GM18861 (cell line): ENCODE results near the gene NCOA3.

Source experiments
- ATAC-seq: cut with Tn5 transposase; IDR thresholded peaks from one replicate; pipeline ENCODE4 v1.9.1; 2021; ENCODE audit not compliant: unreplicated experiment

The NCOA3 gene

GRCh38 chr20:47663354-47664067 lies 161.8 kb downstream of the NCOA3 start:
- no peak for ATAC-seq

- no peak for ATAC-seq
Measured at GRCh38 chr20:47664068-47664437, 162.4 kb downstream of the NCOA3 start.

- ATAC-seq = no peak
Measured at GRCh38 chr20:47664744-47665143, 163.1 kb downstream of the NCOA3 start.

GRCh38 chr20:47665221-47665991 lies 163.7 kb downstream of the NCOA3 start:
- no peak for ATAC-seq

GRCh38 chr20:47666304-47666703 lies 164.6 kb downstream of the NCOA3 start:
- no peak for ATAC-seq

- no peak for ATAC-seq
Measured at GRCh38 chr20:47667086-47667485, 165.4 kb downstream of the NCOA3 start.

GRCh38 chr20:47667531-47668312 lies 166.0 kb downstream of the NCOA3 start:
- no peak for ATAC-seq

- no peak for ATAC-seq
Measured at GRCh38 chr20:47668313-47669151, 166.8 kb downstream of the NCOA3 start.

- no peak for ATAC-seq
Measured at GRCh38 chr20:47669152-47669425, 167.4 kb downstream of the NCOA3 start.

GRCh38 chr20:47669489-47669888 lies 167.8 kb downstream of the NCOA3 start:
- no peak for ATAC-seq

GRCh38 chr20:47669927-47670890 lies 168.5 kb downstream of the NCOA3 start:
- ATAC-seq = no peak

GRCh38 chr20:47670913-47671312 lies 169.2 kb downstream of the NCOA3 start:
- no peak for ATAC-seq

GRCh38 chr20:47672166-47672565 lies 170.5 kb downstream of the NCOA3 start:
- ATAC-seq = no peak

- no peak for ATAC-seq
Measured at GRCh38 chr20:47672886-47673670, 171.4 kb downstream of the NCOA3 start.

GRCh38 chr20:47673671-47673955 lies 171.9 kb downstream of the NCOA3 start:
- no peak for ATAC-seq

- no peak for ATAC-seq
Measured at GRCh38 chr20:47674145-47674544, 172.5 kb downstream of the NCOA3 start.

- no peak for ATAC-seq
Measured at GRCh38 chr20:47674686-47675085, 173.0 kb downstream of the NCOA3 start.

GRCh38 chr20:47675190-47676142 lies 173.8 kb downstream of the NCOA3 start:
- no peak for ATAC-seq
